Stimulated activated CD8-positive, alpha-beta memory T cell treated with anti-CD3 and anti-CD28 coated beads, Interleukin-15, amount 100 ng/mL, for 48 hours (primary cell): ENCODE data around the gene RAI1.
A peak's percentile ranks its signal among the peaks of the same experiment; 100 is the strongest.

Experiments used
- DNase-seq, 2 donors: peaks; one replicate each; pipeline ENCODE4 v3.0.0-alpha.2; 2020; ENCODE audit warnings: low read depth in 2 of 2

Gene RAI1

GRCh38 chr17:17766077-17766743, 85.0 kb downstream of the RAI1 start:
- no peak for DNase-seq

- DNase-seq, result no peak
These were observed 85.5 kb downstream of the RAI1 start for GRCh38 chr17:17766744-17767120.

- no peak for DNase-seq
These were observed 86.1 kb downstream of the RAI1 start for GRCh38 chr17:17767154-17767869.

GRCh38 chr17:17767887-17768418, 86.7 kb downstream of the RAI1 start:
- DNase-seq, result no peak

GRCh38 chr17:17768424-17769088, 87.3 kb downstream of the RAI1 start:
- DNase-seq, result no peak

- no peak for DNase-seq
These were observed 88.8 kb downstream of the RAI1 start for GRCh38 chr17:17769869-17770631.

GRCh38 chr17:17770632-17771044, 89.4 kb downstream of the RAI1 start:
- DNase-seq, result no peak

GRCh38 chr17:17771498-17772201, 90.4 kb downstream of the RAI1 start:
- DNase-seq, result no peak

- DNase-seq, result no peak
These were observed 91.0 kb downstream of the RAI1 start for GRCh38 chr17:17772231-17772630.

GRCh38 chr17:17774009-17774881, 93.0 kb downstream of the RAI1 start:
- no peak for DNase-seq

GRCh38 chr17:17776889-17777288, 95.6 kb downstream of the RAI1 start:
- no peak for DNase-seq

- no peak for DNase-seq
These were observed 97.2 kb downstream of the RAI1 start for GRCh38 chr17:17778308-17779014.

- DNase-seq, result no peak
These were observed 97.9 kb downstream of the RAI1 start for GRCh38 chr17:17779015-17779611.

- no peak for DNase-seq
These were observed 99.8 kb downstream of the RAI1 start for GRCh38 chr17:17780922-17781590.

GRCh38 chr17:17781591-17782496, 100.6 kb downstream of the RAI1 start:
- DNase-seq, result no peak

GRCh38 chr17:17782523-17783115, 101.4 kb downstream of the RAI1 start:
- no peak for DNase-seq

- peak in 1 of 2 donors; percentile 40 for DNase-seq
These were observed 102.0 kb downstream of the RAI1 start for GRCh38 chr17:17783116-17783824.
